ENCODE measurements around the gene SENP6.

SENP6 gene

DNA sequence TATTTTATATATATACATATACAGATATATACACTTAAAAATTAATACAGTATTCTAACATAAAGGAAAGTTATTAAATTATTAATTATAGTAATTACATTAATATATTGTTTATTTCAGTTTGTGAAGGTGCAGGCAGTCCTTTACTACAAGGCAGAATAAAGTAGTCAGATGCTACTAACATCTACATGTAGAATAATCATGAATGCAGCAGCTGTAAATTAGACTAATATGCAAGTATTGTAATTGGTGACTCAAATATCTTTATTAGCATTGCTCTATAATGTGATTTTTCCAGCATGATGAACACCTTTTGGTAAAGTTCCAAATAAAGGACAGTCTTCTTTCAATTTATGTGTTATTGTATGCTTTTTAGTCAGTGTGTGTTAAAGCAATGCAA is 164.7 kb downstream of the SENP6 start:
- H3K27ac ChIP-seq: no peak overlapping the region
- TF ChIP-seq ZFX (IDR thresholded peaks at IDR 0.05): no peak
- TF ChIP-seq CTCF (conservative IDR thresholded peaks at IDR 0.05): no peak
